Progenitor cell of endocrine pancreas (in vitro differentiated cells): ENCODE results near the gene FASN. TPM values are rescaled to one million over a fixed set of nuclear protein-coding genes. Genes with fewer than 3 reads are reported as not detected.

Experiments
- DNase-seq: peaks from one replicate; pipeline ENCODE4 v3.0.0; 2021; ENCODE audit warnings: low spot score; ENCODE audit not compliant: unreplicated experiment
- H3K27ac Mint-ChIP-seq: 2 replicates; pipeline ENCODE4 v1.8.0; 2021; ENCODE audit warnings: mild to moderate bottlenecking, moderate library complexity, mixed read lengths
- H3K27me3 Mint-ChIP-seq: 2 replicates; pipeline ENCODE4 v1.8.0; 2021; ENCODE audit warnings: mixed read lengths
- H3K36me3 Mint-ChIP-seq: 2 replicates; pipeline ENCODE4 v1.8.0; 2022; ENCODE audit warnings: mixed read lengths; ENCODE audit not compliant: insufficient read depth
- H3K4me1 Mint-ChIP-seq: 2 replicates; pipeline ENCODE4 v1.8.0; 2021; ENCODE audit warnings: low read depth, mixed read lengths
- H3K4me3 Mint-ChIP-seq: 2 replicates; pipeline ENCODE4 v1.8.0; 2021; ENCODE audit warnings: low read depth, mild to moderate bottlenecking, moderate library complexity, mixed read lengths
- H3K9me3 Mint-ChIP-seq: 2 replicates; pipeline ENCODE4 v1.8.0; 2021; ENCODE audit warnings: low read depth, mixed read lengths
- total RNA-seq: library from RNA; stranded (reverse); gene quantifications from 2 replicates; pipeline ENCODE4 v1.2.1, GENCODE V29; 2021
- TF ChIP-seq, protein P1 (sequence below): fragments of 200-600 bp; sonication (generic); IDR thresholded peaks from one replicate; pipeline ENCODE4 v1.5.0; 2021; ENCODE audit warnings: antibody characterized with exemption, mild to moderate bottlenecking; ENCODE audit not compliant: unreplicated experiment

Gene FASN
- total RNA-seq, 1 donor from 2014 or later = 308 TPM

DNA sequence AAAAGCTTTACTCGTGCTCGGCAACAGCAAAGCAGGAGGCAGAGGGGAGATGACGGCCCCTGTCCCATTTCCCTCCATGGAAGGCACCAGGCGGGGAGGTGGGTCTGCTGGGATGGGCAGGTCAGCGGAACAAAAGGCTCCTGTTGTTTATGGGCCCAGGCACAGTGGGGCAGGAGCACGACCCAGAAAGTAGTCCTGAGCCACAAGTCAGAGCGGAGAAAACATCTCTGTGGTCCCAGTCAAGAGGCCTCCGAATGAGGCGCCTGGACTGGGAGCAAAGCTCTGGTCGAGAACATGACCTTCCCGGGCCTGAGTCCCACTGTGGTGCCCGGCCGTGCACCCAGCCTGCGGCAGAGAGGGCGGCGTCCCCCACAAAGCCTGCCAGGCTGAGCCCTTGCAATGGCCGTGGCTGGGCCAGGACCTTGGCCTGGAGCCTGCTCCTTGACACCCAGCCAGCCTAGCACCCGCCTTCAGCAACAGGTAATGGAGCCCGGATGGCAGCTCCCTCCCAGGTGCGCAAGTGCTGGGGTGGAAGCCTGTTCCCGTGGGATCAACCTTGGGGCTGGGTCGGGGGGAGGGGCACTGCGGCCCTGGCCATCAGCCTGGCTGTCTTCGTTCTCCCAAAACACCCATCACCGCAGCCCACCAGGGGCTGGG, 50.0 kb downstream of the FASN start:
- no peak overlapping the region for H3K4me3 Mint-ChIP-seq

DNA sequence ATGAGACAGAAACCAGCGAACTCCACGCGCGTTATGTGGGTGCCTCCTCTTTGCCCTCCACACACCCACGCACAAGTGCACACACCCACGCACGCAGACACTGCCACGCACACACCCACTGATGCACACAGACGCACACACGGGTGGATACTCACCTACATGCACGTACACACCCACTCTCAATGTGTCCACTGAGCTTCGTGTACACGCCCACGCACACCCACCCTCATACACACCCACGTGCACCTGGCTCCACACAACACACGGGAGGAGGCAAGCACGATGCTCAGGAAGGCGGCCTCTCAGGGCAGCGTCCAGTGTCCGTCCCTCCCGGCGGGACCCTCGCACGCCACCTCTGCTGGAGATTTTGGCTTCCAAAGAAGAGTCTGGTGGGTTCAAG, 50.7 kb downstream of the FASN start:
- Mint-ChIP-seq H3K27ac (no peak overlapping the region), H3K27me3 (no peaks in the 10 kb centered on the region), H3K4me3 (no peak overlapping the region)

More for the DNA sequence above, 50.0 kb downstream of the FASN start:
- TF ChIP-seq, protein P1, sequence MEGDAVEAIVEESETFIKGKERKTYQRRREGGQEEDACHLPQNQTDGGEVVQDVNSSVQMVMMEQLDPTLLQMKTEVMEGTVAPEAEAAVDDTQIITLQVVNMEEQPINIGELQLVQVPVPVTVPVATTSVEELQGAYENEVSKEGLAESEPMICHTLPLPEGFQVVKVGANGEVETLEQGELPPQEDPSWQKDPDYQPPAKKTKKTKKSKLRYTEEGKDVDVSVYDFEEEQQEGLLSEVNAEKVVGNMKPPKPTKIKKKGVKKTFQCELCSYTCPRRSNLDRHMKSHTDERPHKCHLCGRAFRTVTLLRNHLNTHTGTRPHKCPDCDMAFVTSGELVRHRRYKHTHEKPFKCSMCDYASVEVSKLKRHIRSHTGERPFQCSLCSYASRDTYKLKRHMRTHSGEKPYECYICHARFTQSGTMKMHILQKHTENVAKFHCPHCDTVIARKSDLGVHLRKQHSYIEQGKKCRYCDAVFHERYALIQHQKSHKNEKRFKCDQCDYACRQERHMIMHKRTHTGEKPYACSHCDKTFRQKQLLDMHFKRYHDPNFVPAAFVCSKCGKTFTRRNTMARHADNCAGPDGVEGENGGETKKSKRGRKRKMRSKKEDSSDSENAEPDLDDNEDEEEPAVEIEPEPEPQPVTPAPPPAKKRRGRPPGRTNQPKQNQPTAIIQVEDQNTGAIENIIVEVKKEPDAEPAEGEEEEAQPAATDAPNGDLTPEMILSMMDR = no peak
- Mint-ChIP-seq H3K27me3 (no peaks in the 10 kb centered on the region), H3K27ac (no peak overlapping the region), H3K9me3 (no peaks in the 10 kb centered on the region), H3K36me3 (peaks cover 10% of the 10 kb centered on the region), H3K4me1 (peaks cover 7% of the 10 kb centered on the region)
- no peak for DNase-seq

GRCh38 chr17:82046903-82047302, 51.1 kb downstream of the FASN start:
- DNase-seq = no peak
- Mint-ChIP-seq H3K9me3 (no peaks in the 10 kb centered on the region), H3K4me1 (peaks cover 6% of the 10 kb centered on the region), H3K4me3 (peak overlapping the region; percentile 37), H3K27ac (no peak overlapping the region), H3K27me3 (no peaks in the 10 kb centered on the region), H3K36me3 (peaks cover 10% of the 10 kb centered on the region)
- TF ChIP-seq, protein P1 = no peak

More for the DNA sequence above, 50.7 kb downstream of the FASN start:
- no peak for DNase-seq
- H3K36me3 Mint-ChIP-seq = peaks cover 10% of the 10 kb centered on the region
- TF ChIP-seq, protein P1 = no peak
- peaks cover 6% of the 10 kb centered on the region for H3K4me1 Mint-ChIP-seq
- H3K9me3 Mint-ChIP-seq = no peaks in the 10 kb centered on the region

- Mint-ChIP-seq H3K4me3 (no peak overlapping the region), H3K4me1 (peaks cover 6% of the 10 kb centered on the region), H3K36me3 (peaks cover 10% of the 10 kb centered on the region), H3K27me3 (peaks cover 4% of the 10 kb centered on the region), H3K9me3 (no peaks in the 10 kb centered on the region), H3K27ac (no peak overlapping the region)
- DNase-seq = no peak
- TF ChIP-seq, protein P1 = no peak
These were observed 52.0 kb downstream of the FASN start for GRCh38 chr17:82045936-82046484.

- TF ChIP-seq, protein P1 = no peak
- Mint-ChIP-seq H3K36me3 (peaks cover 10% of the 10 kb centered on the region), H3K4me3 (no peak overlapping the region), H3K4me1 (no peaks in the 10 kb centered on the region), H3K9me3 (no peaks in the 10 kb centered on the region), H3K27me3 (peaks cover 13% of the 10 kb centered on the region), H3K27ac (no peak overlapping the region)
- DNase-seq = no peak
These were observed 54.5 kb downstream of the FASN start for GRCh38 chr17:82043507-82043906.
